Endothelial cell of umbilical vein (primary cell): Measurements from ENCODE around the gene DEXI. TPM values are rescaled to one million over a fixed set of nuclear protein-coding genes. Genes with fewer than 3 reads are reported as not detected.
A peak's percentile ranks its signal among the peaks of the same experiment; 100 is the strongest.

Experiments used
- BruUV-seq: library from RNA; stranded (reverse); fragments of 400-500 nt; replicated peaks from 2 replicates; lab custom pipeline; 2021; lab: Mats Ljungman, UMichigan
- CTCF ChIA-PET: fragments of 300-600, 350-600 bp; sonication (Branson Sonifier 250); formaldehyde crosslinking; loops from one replicate; lab custom pipeline; 2021; ENCODE audit warnings: antibody characterized with exemption, inconsistent platforms; lab: Charles Lee
- POLR2A ChIA-PET: fragments of 300-600, 350-600 bp; sonication (Branson Sonifier 250); formaldehyde crosslinking; loops from one replicate; lab custom pipeline; 2021; ENCODE audit warnings: antibody characterized with exemption, inconsistent platforms; lab: Charles Lee
- DNase-seq: peaks from one replicate; pipeline ENCODE4 v3.0.0-alpha.2; 2011; ENCODE audit warnings: low read depth, low spot score
- FAIRE-seq: peaks from 2 replicates; lab custom pipeline; 2011; peaks lifted over from hg19 to GRCh38; lab: Jason Lieb, UNC
- H2AFZ ChIP-seq: 2 replicates; pipeline ENCODE4 v1.6.0; 2012; ENCODE audit warnings: low read depth, low read length, control low read depth, inconsistent platforms
- H3K27ac ChIP-seq: 2 replicates; pipeline ENCODE4 v1.5.1; 2011; ENCODE audit warnings: low read depth, mild to moderate bottlenecking, control low read depth, low read length, moderate library complexity; ENCODE audit not compliant: insufficient read depth
- H3K27me3 ChIP-seq, 2 experiments: 2 replicates each; pipeline versions ENCODE4 v1.6.0 to v1.6.1; 2011; ENCODE audit warnings: low read length in 2 of 2, mixed read lengths in 1 of 2; ENCODE audit not compliant: control insufficient read depth in 2 of 2, insufficient read depth in 2 of 2
- H3K36me3 ChIP-seq, 2 experiments: 2 replicates in 1 of 2; 3 replicates in 1 of 2; pipeline ENCODE4 v1.5.1; 2011; ENCODE audit warnings: low read length in 2 of 2, mild to moderate bottlenecking in 1 of 2, moderate library complexity in 1 of 2; ENCODE audit not compliant: control insufficient read depth in 2 of 2, insufficient read depth in 2 of 2; ENCODE audit errors: extremely low read depth in 1 of 2
- H3K4me1 ChIP-seq: 3 replicates; pipeline ENCODE4 v1.5.1; 2011; ENCODE audit warnings: mild to moderate bottlenecking, low read length; ENCODE audit not compliant: control insufficient read depth, insufficient read depth; ENCODE audit errors: extremely low read depth
- H3K4me2 ChIP-seq: 2 replicates; pipeline ENCODE4 v1.6.1; 2011; ENCODE audit warnings: low read length, control low read depth, mixed read lengths; ENCODE audit not compliant: insufficient read depth
- H3K4me3 ChIP-seq, 3 experiments: fragments of 200-600 bp in 1 of 3; sonication (generic), shearing (Covaris generic) in 1 of 3; replicated peaks in 1 of 3; 2 replicates each; pipeline ENCODE4 v1.5.1; 2011 to 2016; ENCODE audit warnings: control low read depth in 3 of 3, low read length in 3 of 3, mild to moderate bottlenecking in 2 of 3, inconsistent platforms in 1 of 3, low read depth in 1 of 3, moderate library complexity in 1 of 3; ENCODE audit not compliant: insufficient read depth in 1 of 3
- H3K79me2 ChIP-seq: 2 replicates; pipeline ENCODE4 v1.6.0; 2012; ENCODE audit warnings: low read length, inconsistent platforms; ENCODE audit not compliant: control insufficient read depth, insufficient read depth
- H3K9ac ChIP-seq: replicated peaks from 2 replicates; pipeline ENCODE3; 2011; ENCODE audit warnings: low read length, control low read depth; ENCODE audit not compliant: insufficient read depth; ENCODE audit errors: extremely low read depth
- H3K9me1 ChIP-seq: replicated peaks from 3 replicates; pipeline ENCODE4 v1.6.0; 2011; ENCODE audit warnings: mild to moderate bottlenecking, low read length; ENCODE audit not compliant: control insufficient read depth, insufficient read depth; ENCODE audit errors: extremely low read depth
- H3K9me3 ChIP-seq: replicated peaks from 2 replicates; pipeline ENCODE4 v1.5.1; 2012; ENCODE audit warnings: low read length, inconsistent platforms; ENCODE audit not compliant: control insufficient read depth, insufficient read depth
- H4K20me1 ChIP-seq: replicated peaks from 2 replicates; pipeline ENCODE3; 2011; ENCODE audit warnings: mild to moderate bottlenecking, low read length; ENCODE audit not compliant: control insufficient read depth, insufficient read depth; ENCODE audit errors: extremely low read depth
- CTCF ChIP-seq, 2 donors: IDR thresholded peaks; 1 replicate in 1 of 2; 2 replicates in 1 of 2; pipeline ENCODE4 v1.5.1; 2011; ENCODE audit warnings: low read length in 2 of 2, mild to moderate bottlenecking in 2 of 2, moderate library complexity in 2 of 2, control low read depth in 1 of 2, inconsistent platforms in 1 of 2, low read depth in 1 of 2; ENCODE audit not compliant: insufficient read depth in 1 of 2; ENCODE audit errors: extremely low read depth in 1 of 2
- GATA2 ChIP-seq: IDR thresholded peaks from 2 replicates; pipeline ENCODE4 v1.7.0; 2011; ENCODE audit warnings: low read depth, mild to moderate bottlenecking, moderate library complexity, mixed read lengths, low read length; ENCODE audit not compliant: insufficient read length, insufficient read depth
- JUN ChIP-seq: IDR thresholded peaks from 2 replicates; pipeline ENCODE4 v1.6.1; 2011; ENCODE audit warnings: borderline replicate concordance, low read depth; ENCODE audit not compliant: insufficient read length, insufficient read depth
- POLR2AphosphoS5 ChIP-seq: IDR thresholded peaks from 2 replicates; pipeline ENCODE4 v1.6.1; 2012; ENCODE audit warnings: low read depth, mild to moderate bottlenecking, control low read depth, low read length, moderate library complexity; ENCODE audit not compliant: insufficient read depth
- dilution Hi-C: fragments of 300-500 bp; cut with MboI; formaldehyde crosslinking; loops from one replicate; pipeline ENCODE4 v1.15.0; 2019; ENCODE audit warnings: low sequenced_read_pairs; ENCODE audit not compliant: extremely low pct_ligation_motif_present
- intact Hi-C: fragments of 100-400 bp; cut with micrococcal nuclease; formaldehyde crosslinking; loops from one replicate; pipeline ENCODE4 v1.10.0; 2022
- polyA plus RNA-seq, 4 experiments: library from polyadenylated mRNA; depleted of rRNA in 3 of 4; stranded (reverse) in 3 of 4; unstranded in 1 of 4; fragments of >200 nt; gene quantifications; 2 replicates each; pipeline versions ENCODE4 v1.2.1 to v1.2.3, GENCODE V29; 2011 to 2012; ENCODE audit warnings: missing spikeins in 1 of 4
- total RNA-seq: library from RNA; stranded (reverse); gene quantifications from 2 replicates; pipeline ENCODE4 v1.2.3, GENCODE V29; 2021
- TF ChIP-seq, protein P1 (sequence below): IDR thresholded peaks from 2 replicates; pipeline ENCODE4 v1.6.1; 2011; ENCODE audit not compliant: insufficient read depth, insufficient read length

Gene DEXI
- total and polyA plus RNA-seq, 2 donors (not counting 3 experiments of a cell fraction or from before 2014, with no cell fraction given), result 32.8 to 69.5 TPM

DNA sequence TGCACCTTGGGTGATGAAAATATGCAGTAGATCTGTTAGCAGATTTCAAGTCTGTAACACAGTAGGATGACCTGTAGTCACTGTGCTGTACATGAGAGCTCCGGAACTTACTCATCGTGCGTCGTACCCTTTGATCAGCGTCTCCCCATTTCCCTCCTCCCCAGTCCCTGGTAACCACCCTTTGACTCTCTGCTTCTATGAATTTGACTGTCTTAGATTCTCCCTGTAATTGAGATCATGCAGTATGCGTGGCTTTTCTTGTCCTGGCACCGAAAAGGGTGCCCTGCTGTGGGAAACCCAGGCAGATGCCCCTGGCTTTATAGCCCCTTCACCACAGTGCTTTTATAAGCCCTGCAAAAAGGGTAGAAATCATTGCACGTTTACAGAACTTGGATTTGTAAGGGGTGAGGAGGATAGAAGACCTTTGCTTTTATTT, 22.6 kb upstream of the DEXI start:
- no peak overlapping the region for H3K4me3 ChIP-seq
- H3K4me1 ChIP-seq, result no peaks in the 10 kb centered on the region
- TF ChIP-seq, protein P1, sequence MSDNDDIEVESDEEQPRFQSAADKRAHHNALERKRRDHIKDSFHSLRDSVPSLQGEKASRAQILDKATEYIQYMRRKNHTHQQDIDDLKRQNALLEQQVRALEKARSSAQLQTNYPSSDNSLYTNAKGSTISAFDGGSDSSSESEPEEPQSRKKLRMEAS, result no peak
- TF ChIP-seq POLR2AphosphoS5 (no peak), GATA2 (no peak)
- H3K9me1 ChIP-seq, result no peaks in the 10 kb centered on the region
- H3K36me3 ChIP-seq, result peaks cover 4 to 6% of the 10 kb centered on the region in 2 experiments
- no peaks in the 10 kb centered on the region for H4K20me1 ChIP-seq
- no peak for FAIRE-seq
- dilution Hi-C loops, result no loop called here
- no peaks in the 10 kb centered on the region for H3K9me3 ChIP-seq
- no peak overlapping the region for H3K27ac ChIP-seq
- ChIA-PET POLR2A (interaction anchor here (3.6 kb wide), 1 partner anchor 291 kb away, joined by 22 read pairs; the partner anchor contains the start of gene SOCS1), CTCF (interaction anchor here (1.8 to 12.3 kb wide), 8 partner anchors 11 to 749 kb away, joined by 5 to 347 read pairs (median 14); partner anchors contain the start of gene SOCS1)
- H2AFZ ChIP-seq, result no peak overlapping the region
- H3K27me3 ChIP-seq, result no peaks in the 10 kb centered on the region
- no TSS peak for BruUV-seq
- H3K79me2 ChIP-seq, result no peaks in the 10 kb centered on the region
- no peak overlapping the region for H3K9ac ChIP-seq
- intact Hi-C loops, result loop anchor here (1.0 kb wide), 4 partner anchors 11 to 440 kb away; no protein-coding TSS in a partner anchor
- H3K4me2 ChIP-seq, result no peak overlapping the region
- DNase-seq, result no peak

GRCh38 chr16:10964039-10964890, 22.0 kb upstream of the DEXI start:
- Histone ChIP-seq H3K4me1 (no peaks in the 10 kb centered on the region), H3K9me3 (no peaks in the 10 kb centered on the region), H3K27ac (no peak overlapping the region), H2AFZ (peak overlapping the region; percentile 2), H3K36me3 (peaks cover 4 to 6% of the 10 kb centered on the region in 2 experiments), H3K4me2 (no peak overlapping the region), H4K20me1 (no peaks in the 10 kb centered on the region), H3K9me1 (no peaks in the 10 kb centered on the region), H3K79me2 (no peaks in the 10 kb centered on the region), H3K9ac (no peak overlapping the region), H3K27me3 (no peaks in the 10 kb centered on the region), H3K4me3 (no peak overlapping the region)
- TF ChIP-seq JUN (no peak), CTCF (IDR thresholded peaks at IDR 0.05; ENCODE audit: extremely low read depth in 1 of 2, insufficient read depth in 1 of 2, low read depth in 1 of 2, low read length in 2 of 2) (peak; percentile 92 to 96)
- BruUV-seq, result no TSS peak
- dilution Hi-C loops, result no loop called here
- DNase-seq (peak; percentile 71), FAIRE-seq (peak; percentile 76)
- CTCF ChIA-PET, result interaction anchor here (0.6 to 12.3 kb wide), 32 partner anchors 10 to 750 kb away, joined by 3 to 347 read pairs (median 5); partner anchors contain the start of gene SOCS1
- intact Hi-C loops, result loop anchor here (1.0 kb wide), 4 partner anchors 10 to 441 kb away; no protein-coding TSS in a partner anchor
- POLR2A ChIA-PET, result interaction anchor here (3.6 kb wide), 1 partner anchor 292 kb away, joined by 22 read pairs; the partner anchor contains the start of gene SOCS1
